ENCODE results near the gene DNMBP.
"Not testable (repeated sequence)": the region's sequence is repeated elsewhere in the genome, so short reads cannot be mapped to it uniquely, and the experiment has no call there.

Gene DNMBP

GRCh38 chr10:99914236-99914635, 95.5 kb downstream of the DNMBP start:
- DNase-seq (ENCODE audit: low read depth in 2 of 2), result no peak

- no peak for DNase-seq (ENCODE audit: low read depth in 2 of 2)
Observed at GRCh38 chr10:99913831-99914235, 95.9 kb downstream of the DNMBP start.

GRCh38 chr10:99912041-99912440, 97.7 kb downstream of the DNMBP start:
- no peak for DNase-seq (ENCODE audit: low read depth in 2 of 2)

DNA sequence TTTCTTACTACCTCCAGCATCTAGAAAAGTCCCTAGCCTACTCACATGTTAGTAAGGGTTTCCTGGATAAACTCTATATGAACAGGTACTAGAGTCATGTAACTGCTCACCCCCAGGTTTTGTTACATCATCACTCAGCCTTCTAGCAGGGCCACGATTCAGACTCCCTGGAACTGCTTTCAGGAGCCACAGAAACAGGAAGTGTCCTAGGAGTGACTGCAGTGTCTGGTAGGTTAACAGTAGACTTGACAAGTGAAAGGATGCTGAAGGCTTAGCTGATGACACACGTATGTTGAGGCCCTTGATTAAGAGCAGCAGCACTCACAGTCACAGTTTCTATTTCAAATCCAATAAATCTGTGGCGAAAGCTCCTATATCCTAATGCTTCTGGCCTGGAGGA, 101.2 kb downstream of the DNMBP start:
- DNase-seq (ENCODE audit: low read depth in 2 of 2), result no peak

DNA sequence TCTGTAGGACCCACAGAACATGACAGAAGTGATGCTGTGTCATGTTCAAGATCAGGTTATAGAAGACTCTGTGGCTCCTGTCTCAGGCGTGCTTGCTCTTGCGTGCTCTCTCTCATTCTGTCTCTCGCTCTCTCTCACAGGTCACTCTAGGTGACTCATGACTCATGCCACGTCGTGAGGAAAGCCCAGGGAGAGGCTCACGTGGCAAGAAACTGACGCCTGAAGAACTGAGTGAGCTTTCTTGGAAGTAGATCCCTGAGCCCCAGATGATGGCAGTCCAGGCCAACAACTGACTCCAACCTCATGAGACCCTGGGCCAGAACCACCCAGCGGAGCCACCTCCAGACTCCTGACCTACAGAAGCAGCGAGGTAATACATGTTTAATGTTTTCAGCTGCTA, 103.3 kb downstream of the DNMBP start:
- DNase-seq (ENCODE audit: low read depth in 2 of 2), result no peak

GRCh38 chr10:99905971-99906370, 103.8 kb downstream of the DNMBP start:
- no peak for DNase-seq (ENCODE audit: low read depth in 2 of 2)

GRCh38 chr10:99895867-99896266, 113.9 kb downstream of the DNMBP start:
- DNase-seq (ENCODE audit: low read depth in 2 of 2), result no peak

GRCh38 chr10:99895066-99895465, 114.7 kb downstream of the DNMBP start:
- DNase-seq (ENCODE audit: low read depth in 2 of 2), result not testable (repeated sequence)

GRCh38 chr10:99894613-99895012, 115.1 kb downstream of the DNMBP start:
- DNase-seq (ENCODE audit: low read depth in 2 of 2), result no peak

GRCh38 chr10:99888622-99889021, 121.1 kb downstream of the DNMBP start:
- DNase-seq (ENCODE audit: low read depth in 2 of 2), result no peak

GRCh38 chr10:99883523-99883922, 126.2 kb downstream of the DNMBP start:
- no peak for DNase-seq (ENCODE audit: low read depth in 2 of 2)

DNA sequence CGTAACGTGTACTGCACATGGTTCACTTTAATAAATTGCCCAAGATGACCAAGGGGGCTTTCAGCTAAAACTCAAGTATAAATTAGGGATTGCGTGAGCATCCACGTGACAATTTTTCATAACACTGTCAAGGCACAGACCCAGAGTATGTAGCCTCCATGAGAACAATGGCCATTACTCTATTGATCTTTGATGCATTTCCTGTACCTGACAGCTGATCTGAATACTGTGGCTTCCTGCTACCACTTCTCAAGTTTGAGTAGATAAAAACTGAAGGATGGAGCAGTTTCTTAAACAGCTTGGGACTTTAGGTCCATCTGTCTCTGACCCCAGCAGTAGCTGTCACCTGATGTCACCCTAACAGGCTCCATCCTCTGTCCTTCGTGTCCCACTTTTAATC, 128.4 kb downstream of the DNMBP start:
- no peak for DNase-seq (ENCODE audit: low read depth in 2 of 2)

GRCh38 chr10:99880080-99880835, 129.5 kb downstream of the DNMBP start:
- no peak for DNase-seq (ENCODE audit: low read depth in 2 of 2)

- DNase-seq (ENCODE audit: low read depth in 2 of 2), result no peak
Observed at GRCh38 chr10:99875473-99875872, 134.3 kb downstream of the DNMBP start.

DNA sequence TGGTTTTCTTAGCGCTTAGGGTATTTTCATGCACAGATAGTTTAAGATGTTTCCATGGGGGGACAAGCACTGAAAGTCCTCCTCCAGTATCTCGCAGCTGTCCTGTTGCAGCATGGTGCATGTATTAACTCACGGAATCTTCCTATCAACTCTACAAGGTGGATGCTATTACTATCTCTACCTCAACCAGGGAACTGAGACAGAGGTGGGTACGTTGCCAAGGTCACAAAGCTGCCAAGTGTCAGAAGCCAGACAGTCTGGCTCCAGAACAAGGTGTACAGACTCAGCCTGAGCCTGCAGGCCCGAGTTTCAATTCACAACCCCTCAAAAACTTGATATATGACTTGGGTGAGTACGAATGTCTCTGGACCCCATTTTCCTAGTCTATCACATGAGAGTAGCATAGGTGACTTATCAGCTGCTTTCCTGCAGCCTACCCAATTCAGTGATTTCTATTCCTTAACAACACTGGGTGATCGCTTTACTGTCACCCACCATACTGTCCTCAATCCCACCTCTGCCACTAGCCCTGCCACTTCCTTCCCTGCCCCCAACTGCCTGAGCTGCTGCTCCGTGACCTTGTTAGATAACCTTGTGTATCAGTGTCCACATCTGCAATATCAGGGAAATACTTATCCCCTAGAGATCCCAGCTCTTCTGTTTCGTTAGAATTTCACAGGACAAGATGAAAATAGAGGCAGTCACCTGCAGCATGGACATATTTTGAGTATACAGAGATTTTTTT, 135.2 kb downstream of the DNMBP start:
- DNase-seq (ENCODE audit: low read depth in 2 of 2), result no peak

GRCh38 chr10:99873846-99874245, 135.9 kb downstream of the DNMBP start:
- DNase-seq (ENCODE audit: low read depth in 2 of 2), result no peak

DNA sequence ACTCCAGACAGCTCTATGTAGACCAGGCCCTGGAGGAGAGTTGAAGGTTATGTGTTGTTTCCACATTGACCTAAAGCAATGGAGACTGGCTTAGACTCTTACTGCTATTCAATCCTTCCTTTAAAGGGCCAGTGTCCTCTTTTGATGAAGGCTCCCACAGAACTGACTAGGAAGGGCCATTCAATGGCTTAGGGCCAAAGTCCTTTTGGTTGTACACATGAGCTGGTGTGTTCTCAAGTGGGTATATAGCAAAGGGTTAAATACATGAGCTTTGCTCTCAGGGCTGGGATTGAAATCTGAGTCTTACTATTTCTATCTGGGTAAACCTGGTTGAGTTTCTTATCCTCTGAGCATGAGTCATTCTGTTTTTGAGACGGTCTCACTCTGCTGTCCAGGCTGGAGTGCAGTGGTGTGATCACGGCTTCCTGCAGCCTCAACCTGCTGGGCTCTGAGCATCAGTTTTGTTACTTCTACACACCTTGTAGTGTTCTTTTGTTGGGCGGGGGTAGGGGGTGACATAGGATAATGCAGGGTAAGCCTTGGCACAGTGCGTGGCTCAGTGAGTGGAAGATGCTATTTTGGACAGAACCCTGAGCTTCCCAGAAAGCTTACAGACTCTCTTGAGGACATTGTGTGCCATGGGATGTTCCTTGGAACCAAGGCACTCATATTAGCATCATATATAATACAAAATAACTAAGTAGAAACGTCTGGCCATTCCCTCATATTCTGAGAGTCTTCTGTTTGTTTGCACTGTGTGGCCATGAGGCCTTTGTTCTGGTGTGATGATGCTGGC, 137.2 kb downstream of the DNMBP start:
- no peak for DNase-seq (ENCODE audit: low read depth in 2 of 2)

DNA sequence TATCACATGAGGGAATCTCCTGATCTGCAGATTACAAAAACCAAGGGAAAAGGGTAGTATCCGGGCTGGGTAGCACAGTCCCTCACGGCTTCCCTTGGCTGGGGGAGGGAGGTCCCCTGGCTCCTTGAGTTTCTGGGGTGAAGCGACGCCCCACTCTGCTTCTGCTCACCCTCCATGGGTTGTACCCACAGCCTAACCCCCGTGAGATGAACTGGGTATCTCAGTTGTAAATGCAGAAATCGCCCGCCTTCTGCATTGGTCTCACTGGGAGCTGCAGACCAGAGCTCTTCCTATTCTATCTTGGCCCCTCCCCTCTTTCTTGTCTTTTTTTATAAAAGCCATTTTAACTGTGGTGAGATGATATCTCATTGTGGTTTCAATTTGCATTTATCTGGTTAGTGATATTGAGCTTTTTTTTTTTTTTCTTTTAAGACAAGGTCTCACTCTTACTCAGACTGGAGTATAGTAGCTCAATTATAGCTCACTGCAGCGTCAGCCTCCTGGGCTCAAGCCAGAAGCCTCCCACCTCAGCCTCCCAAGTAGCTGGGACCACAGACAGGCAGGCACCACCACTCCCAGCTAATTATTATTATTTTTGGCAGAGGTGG, 139.5 kb downstream of the DNMBP start:
- DNase-seq (ENCODE audit: low read depth in 2 of 2), result no peak

- no peak for DNase-seq (ENCODE audit: low read depth in 2 of 2)
Observed at GRCh38 chr10:99869581-99870122, 140.1 kb downstream of the DNMBP start.

GRCh38 chr10:99867250-99867649, 142.5 kb downstream of the DNMBP start:
- not testable (repeated sequence) for DNase-seq (ENCODE audit: low read depth in 2 of 2)

- DNase-seq (ENCODE audit: low read depth in 2 of 2), result not testable (repeated sequence)
Observed at GRCh38 chr10:99863535-99864240, 146.1 kb downstream of the DNMBP start.
